Neural crest cell (in vitro differentiated cells): ENCODE measurements around the gene RFTN1. TPM values are rescaled to one million over a fixed set of nuclear protein-coding genes. Genes with fewer than 3 reads are reported as not detected.

ENCODE experiments used
- DNase-seq: peaks from one replicate; pipeline ENCODE4 v3.0.0; 2021; ENCODE audit warnings: low read depth, mixed read lengths, low spot score
- H3K27ac Mint-ChIP-seq: one replicate; pipeline ENCODE4 v1.8.0; 2021; ENCODE audit warnings: mild to moderate bottlenecking, mixed read lengths; ENCODE audit not compliant: unreplicated experiment
- H3K27me3 Mint-ChIP-seq: 2 replicates; pipeline ENCODE4 v1.8.0; 2021; ENCODE audit warnings: low read depth, mild to moderate bottlenecking, mixed read lengths
- H3K36me3 Mint-ChIP-seq: 2 replicates; pipeline ENCODE4 v1.8.0; 2021; ENCODE audit warnings: low read depth, mild to moderate bottlenecking, mixed read lengths
- H3K4me1 Mint-ChIP-seq: 2 replicates; pipeline ENCODE4 v1.8.0; 2021; ENCODE audit warnings: mixed read lengths
- H3K4me3 Mint-ChIP-seq: one replicate; pipeline ENCODE4 v1.8.0; 2021; ENCODE audit warnings: mild to moderate bottlenecking, mixed read lengths
- H3K9me3 Mint-ChIP-seq: 2 replicates; pipeline ENCODE4 v1.8.0; 2021; ENCODE audit warnings: mixed read lengths
- CTCF ChIP-seq: fragments of 200-600 bp; sonication (generic); conservative IDR thresholded peaks from 2 replicates; pipeline ENCODE4 v1.5.0; 2021; ENCODE audit warnings: antibody characterized with exemption, mild to moderate bottlenecking
- total RNA-seq: library from RNA; stranded (reverse); gene quantifications from 2 replicates; pipeline ENCODE4 v1.2.1, GENCODE V29; 2021

Gene RFTN1
- total RNA-seq, 1 donor from 2014 or later, result 2.0 TPM

DNA sequence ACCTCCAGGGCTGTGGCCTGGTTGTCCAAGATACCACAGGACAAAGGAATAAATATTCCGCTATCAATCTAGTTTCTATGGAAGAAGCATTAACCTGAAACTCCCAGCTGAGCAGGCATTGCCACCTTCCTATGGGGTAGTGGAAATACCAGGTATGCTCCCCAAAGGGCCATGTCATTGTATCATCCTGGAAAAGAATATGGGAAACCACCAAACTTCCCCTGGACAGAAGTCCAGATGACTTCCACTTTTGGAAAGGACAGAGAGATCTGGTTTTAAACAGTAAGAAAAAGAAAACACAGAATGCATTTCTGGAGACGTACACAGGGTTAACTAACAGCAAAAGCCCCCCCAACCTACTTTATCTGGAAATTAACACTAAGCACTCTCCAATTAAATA lies 100.2 kb downstream of the RFTN1 start:
- TF ChIP-seq CTCF, result no peak
- Mint-ChIP-seq H3K36me3 (no peaks in the 10 kb centered on the region), H3K4me1 (peaks cover 3% of the 10 kb centered on the region), H3K9me3 (no peaks in the 10 kb centered on the region), H3K27me3 (no peaks in the 10 kb centered on the region), H3K4me3 (no peak overlapping the region), H3K27ac (no peak overlapping the region)
- DNase-seq, result no peak

DNA sequence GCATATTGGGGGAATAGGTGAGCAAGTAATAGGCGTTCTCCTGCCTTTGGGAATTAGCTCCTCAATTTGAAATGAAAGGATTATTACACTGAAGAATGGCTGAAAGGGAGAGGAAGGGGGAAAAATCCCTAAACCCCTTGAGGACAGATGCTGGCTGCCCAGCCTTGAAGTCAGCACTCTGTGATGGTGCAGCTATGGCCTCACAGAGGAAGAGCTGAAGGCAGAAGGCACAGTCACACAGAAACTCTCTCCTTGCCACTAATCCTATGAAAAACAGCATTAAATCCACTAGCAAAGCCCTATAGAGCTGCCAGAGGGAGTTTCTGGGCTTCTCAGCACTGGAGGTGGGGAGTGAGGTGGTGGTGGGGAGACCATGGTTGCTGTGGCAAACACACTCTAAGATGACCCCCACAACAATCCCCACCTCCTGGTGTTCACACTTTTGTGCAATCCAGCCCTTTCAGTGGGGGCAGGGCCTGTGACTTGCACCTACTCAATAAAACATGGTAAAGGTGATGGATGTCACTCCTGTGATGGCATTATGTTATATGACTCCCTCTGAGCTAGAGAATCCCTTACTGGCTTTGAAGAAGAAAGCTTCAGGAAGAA lies 101.2 kb downstream of the RFTN1 start:
- H3K4me1 Mint-ChIP-seq, result peaks cover 12% of the 10 kb centered on the region
- no peak for DNase-seq
- no peaks in the 10 kb centered on the region for H3K36me3 Mint-ChIP-seq
- H3K9me3 Mint-ChIP-seq, result no peaks in the 10 kb centered on the region
- no peak overlapping the region for H3K4me3 Mint-ChIP-seq
- no peak overlapping the region for H3K27ac Mint-ChIP-seq
- no peaks in the 10 kb centered on the region for H3K27me3 Mint-ChIP-seq
- TF ChIP-seq CTCF, result no peak

GRCh38 chr3:16411441-16411840 lies 102.1 kb downstream of the RFTN1 start:
- DNase-seq, result no peak
- H3K27ac Mint-ChIP-seq, result no peak overlapping the region
- H3K4me1 Mint-ChIP-seq, result peaks cover 12% of the 10 kb centered on the region
- H3K36me3 Mint-ChIP-seq, result no peaks in the 10 kb centered on the region
- no peak overlapping the region for H3K4me3 Mint-ChIP-seq
- H3K27me3 Mint-ChIP-seq, result no peaks in the 10 kb centered on the region
- H3K9me3 Mint-ChIP-seq, result no peaks in the 10 kb centered on the region
- no peak for TF ChIP-seq CTCF

DNA sequence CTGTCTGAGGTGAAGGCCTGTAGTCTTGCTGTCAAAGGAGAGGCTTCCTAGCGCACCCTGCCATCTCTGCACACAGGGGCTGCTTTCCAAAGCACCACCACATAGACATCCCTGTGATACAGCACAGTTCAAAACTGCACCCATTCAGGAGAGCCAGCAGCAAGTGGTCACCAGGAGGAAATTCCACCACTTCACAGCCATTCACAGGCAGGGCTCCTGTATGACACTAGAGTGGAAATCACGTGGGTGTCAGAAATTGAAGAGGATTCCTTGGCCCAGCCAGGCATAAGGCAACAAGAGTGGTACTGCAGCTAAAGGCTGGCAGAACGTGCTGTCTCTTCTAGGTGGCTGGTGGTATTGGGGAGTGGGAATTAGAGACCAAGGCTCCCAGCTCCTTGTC lies 102.8 kb downstream of the RFTN1 start:
- no peak overlapping the region for H3K4me3 Mint-ChIP-seq
- no peaks in the 10 kb centered on the region for H3K36me3 Mint-ChIP-seq
- DNase-seq, result no peak
- peaks cover 19% of the 10 kb centered on the region for H3K4me1 Mint-ChIP-seq
- TF ChIP-seq CTCF, result no peak
- H3K27me3 Mint-ChIP-seq, result no peaks in the 10 kb centered on the region
- no peaks in the 10 kb centered on the region for H3K9me3 Mint-ChIP-seq
- no peak overlapping the region for H3K27ac Mint-ChIP-seq

GRCh38 chr3:16409032-16409431 lies 104.5 kb downstream of the RFTN1 start:
- H3K4me1 Mint-ChIP-seq, result peaks cover 21% of the 10 kb centered on the region
- no peak overlapping the region for H3K27ac Mint-ChIP-seq
- no peaks in the 10 kb centered on the region for H3K36me3 Mint-ChIP-seq
- no peak for TF ChIP-seq CTCF
- H3K4me3 Mint-ChIP-seq, result no peak overlapping the region
- H3K9me3 Mint-ChIP-seq, result no peaks in the 10 kb centered on the region
- no peak for DNase-seq
- no peaks in the 10 kb centered on the region for H3K27me3 Mint-ChIP-seq

DNA sequence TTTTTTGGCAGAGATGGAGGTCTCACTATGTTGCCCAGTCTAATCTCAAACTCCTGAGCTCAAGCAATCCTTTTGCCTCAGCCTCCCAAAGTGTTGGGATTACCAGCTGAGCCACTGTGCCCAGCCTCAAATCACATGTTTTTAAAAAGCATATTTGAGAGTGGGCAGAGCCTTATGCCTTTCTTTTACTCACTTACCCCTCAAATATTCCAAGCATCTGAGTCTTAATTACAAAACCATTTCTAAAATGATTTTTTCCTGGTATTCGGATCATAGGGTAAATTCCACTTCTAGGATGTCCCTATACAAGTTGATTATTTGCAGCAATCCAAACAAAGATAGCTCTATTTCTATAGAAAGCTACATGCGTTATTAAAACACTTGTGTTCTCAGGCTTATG lies 106.1 kb downstream of the RFTN1 start:
- no peak for DNase-seq
- Mint-ChIP-seq H3K27ac (no peak overlapping the region), H3K9me3 (peaks cover 2% of the 10 kb centered on the region), H3K4me1 (peaks cover 21% of the 10 kb centered on the region), H3K27me3 (no peaks in the 10 kb centered on the region), H3K4me3 (no peak overlapping the region), H3K36me3 (no peaks in the 10 kb centered on the region)
- no peak for TF ChIP-seq CTCF
